EL (cell line): ENCODE measurements around the gene OR52R1.
"Not testable (repeated sequence)": the region's sequence is repeated elsewhere in the genome, so short reads cannot be mapped to it uniquely, and the experiment has no call there.

Experiments
- DNase-seq: peaks from one replicate; pipeline ENCODE4 v3.0.0-alpha.2; 2016

Gene OR52R1

GRCh38 chr11:4804280-4804679 is at the start of gene OR52R1:
Gene OR52R1, minus strand, starts transcription at chr11:4804380. Its CDS starts 0 bp downstream, at chr11:4804380.
- no peak for DNase-seq

GRCh38 chr11:4851033-4851432 is 46.9 kb upstream of the OR52R1 start:
- DNase-seq = no peak

GRCh38 chr11:4848908-4849532 is 44.8 kb upstream of the OR52R1 start, which contains the start of gene OR51S1:
Gene OR51S1, minus strand, starts transcription at chr11:4849208. Its CDS starts 0 bp downstream, at chr11:4849208.
- DNase-seq = no peak

GRCh38 chr11:4839851-4840549 is 35.8 kb upstream of the OR52R1 start:
- DNase-seq = no peak

GRCh38 chr11:4830909-4831308 is 26.7 kb upstream of the OR52R1 start:
- DNase-seq = no peak

- DNase-seq = no peak
Observed at GRCh38 chr11:4830346-4830745, 26.2 kb upstream of the OR52R1 start.

GRCh38 chr11:4826425-4826824 is 22.2 kb upstream of the OR52R1 start:
- DNase-seq = no peak

- no peak for DNase-seq
Observed at GRCh38 chr11:4825132-4825531, 21.0 kb upstream of the OR52R1 start.

- no peak for DNase-seq
Observed at GRCh38 chr11:4821021-4821420, 16.8 kb upstream of the OR52R1 start, which contains the start of gene OR51F2. Gene OR51F2, plus strand, starts transcription at chr11:4821321. Its CDS starts 101 bp downstream, at chr11:4821422.

GRCh38 chr11:4809246-4809645 is 5.1 kb upstream of the OR52R1 start:
- DNase-seq = no peak

GRCh38 chr11:4808476-4808875 is 4.3 kb upstream of the OR52R1 start:
- no peak for DNase-seq

GRCh38 chr11:4801316-4801715 is 2.9 kb downstream of the OR52R1 start:
- DNase-seq = not testable (repeated sequence)

GRCh38 chr11:4798427-4799183 is 5.6 kb downstream of the OR52R1 start:
- DNase-seq = no peak

GRCh38 chr11:4797206-4797605 is 7.0 kb downstream of the OR52R1 start:
- no peak for DNase-seq

- DNase-seq = no peak
Observed at GRCh38 chr11:4782454-4782853, 21.7 kb downstream of the OR52R1 start.

GRCh38 chr11:4769838-4770237 is 34.3 kb downstream of the OR52R1 start, which contains the start of gene OR51F1:
Gene OR51F1, minus strand, starts transcription at chr11:4769938. Its CDS starts 0 bp downstream, at chr11:4769938.
- no peak for DNase-seq

- DNase-seq = no peak
Observed at GRCh38 chr11:4768094-4768493, 36.1 kb downstream of the OR52R1 start.

GRCh38 chr11:4766420-4767043 is 37.6 kb downstream of the OR52R1 start:
- no peak for DNase-seq

- no peak for DNase-seq
Observed at GRCh38 chr11:4763096-4763495, 41.1 kb downstream of the OR52R1 start.
